NCI-H2081 (cell line): Measurements from ENCODE around the gene IRF2.
A peak's percentile ranks its signal among the peaks of the same experiment; 100 is the strongest.
"Not testable (repeated sequence)": the region's sequence is repeated elsewhere in the genome, so short reads cannot be mapped to it uniquely, and the experiment has no call there.

Experiments used
- DNase-seq, 2 experiments: peaks; one replicate each; lab custom pipeline; 2025; lab: John Stamatoyannopoulos, UW

Gene IRF2

DNA sequence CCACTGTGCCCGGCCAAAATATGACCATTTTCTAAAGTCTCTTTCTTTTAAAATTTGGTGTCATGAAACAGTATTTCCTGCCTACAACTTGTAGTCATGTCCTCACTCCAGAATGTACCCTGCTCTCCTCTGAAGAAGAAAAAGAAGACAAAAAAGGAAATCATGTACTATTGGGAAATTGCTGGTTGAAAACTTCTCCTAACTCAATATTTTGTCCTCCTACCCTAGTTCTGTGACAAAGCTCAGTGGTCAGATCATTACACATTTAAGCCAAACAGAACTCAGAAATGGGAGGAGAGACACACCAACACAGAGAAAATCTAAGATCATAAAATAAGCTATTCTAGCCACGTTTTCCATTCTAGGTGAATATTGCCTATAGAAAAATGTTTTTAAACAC is 127.7 kb downstream of the IRF2 start:
- DNase-seq = no peak

GRCh38 chr4:184346273-184346672 is 128.1 kb downstream of the IRF2 start:
- not testable (repeated sequence) for DNase-seq

- no peak for DNase-seq
Observed at GRCh38 chr4:184345573-184345922, 128.8 kb downstream of the IRF2 start.

- no peak for DNase-seq
Observed at GRCh38 chr4:184344899-184345572, 129.3 kb downstream of the IRF2 start.

GRCh38 chr4:184344435-184344834 is 129.9 kb downstream of the IRF2 start:
- DNase-seq = no peak

DNA sequence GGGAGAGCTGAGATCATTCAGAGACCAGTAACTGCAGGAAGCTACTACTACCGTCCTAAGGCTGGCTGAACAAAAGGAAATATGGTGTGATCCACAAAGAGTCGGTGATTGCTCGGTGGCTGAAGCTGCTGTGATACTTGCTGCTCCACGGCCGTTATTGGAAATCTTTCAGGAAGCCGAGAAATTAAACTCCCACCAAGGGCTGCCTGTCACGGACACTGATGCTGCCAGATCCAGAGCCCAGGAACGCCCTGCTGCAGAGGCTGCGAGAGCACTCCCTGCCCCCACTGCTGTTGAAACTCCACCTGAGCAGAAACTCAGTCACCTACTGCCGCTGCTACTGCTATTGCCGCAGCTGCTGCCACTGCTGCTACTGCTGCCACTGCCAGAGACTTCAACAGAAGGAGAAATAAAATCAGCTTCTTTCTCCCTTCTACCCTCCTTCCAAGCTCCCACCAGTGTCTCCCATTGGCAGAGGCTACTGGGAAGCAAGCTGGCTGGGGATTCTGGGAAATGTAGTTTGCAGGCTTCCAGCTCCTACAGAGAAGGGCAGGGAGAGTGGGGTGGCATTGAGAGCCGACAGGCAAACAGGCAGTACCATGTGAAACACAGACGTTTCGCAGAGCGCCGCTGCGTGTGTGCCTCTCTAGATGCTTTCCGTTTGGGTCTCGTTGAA is 130.7 kb downstream of the IRF2 start:
- DNase-seq = peak; percentile 63 to 74

DNA sequence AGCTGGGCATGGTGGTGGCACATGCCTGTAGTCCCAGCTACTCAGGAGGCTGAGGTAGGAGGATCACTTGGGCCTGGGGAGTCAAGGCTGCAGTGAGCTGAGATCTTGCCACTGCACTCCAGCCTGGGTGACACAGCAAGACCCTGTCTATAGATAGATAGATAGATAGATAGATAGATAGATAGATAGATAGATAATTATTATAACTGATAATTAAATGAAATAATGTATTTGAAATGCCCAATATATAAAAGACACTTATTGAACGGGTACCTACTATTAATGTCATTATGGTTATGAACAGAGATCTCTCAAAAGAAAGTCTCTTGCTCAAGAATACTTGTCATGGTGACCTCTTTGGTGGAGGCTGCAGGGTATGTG is 131.5 kb downstream of the IRF2 start:
- DNase-seq = not testable (repeated sequence)

GRCh38 chr4:184342167-184342856 is 132.0 kb downstream of the IRF2 start:
- no peak for DNase-seq

- not testable (repeated sequence) for DNase-seq
Observed at GRCh38 chr4:184339398-184340193, 134.8 kb downstream of the IRF2 start.

GRCh38 chr4:184337907-184338306 is 136.4 kb downstream of the IRF2 start:
- no peak for DNase-seq
